ENCODE results near the gene MCOLN1. TPM values are rescaled to one million over a fixed set of nuclear protein-coding genes. Genes with fewer than 3 reads are reported as not detected.

The MCOLN1 gene
- total and polyA plus RNA-seq, 2 experiments from 2014 or later = 15.5 to 55.5 TPM

GRCh38 chr19:7539827-7540425 is 17.5 kb downstream of the MCOLN1 start:
- no peaks in the 10 kb centered on the region for H3K27me3 ChIP-seq
- H2AFZ ChIP-seq = no peak overlapping the region
- no peaks in the 10 kb centered on the region for H3K79me2 ChIP-seq
- H3K4me3 ChIP-seq = no peak overlapping the region
- H3K9me2 ChIP-seq (replicated peaks; ENCODE audit: insufficient read depth) = no peaks in the 10 kb centered on the region
- H3K9me3 ChIP-seq (ENCODE audit: low read depth) = no peaks in the 10 kb centered on the region
- TF ChIP-seq, protein P1, sequence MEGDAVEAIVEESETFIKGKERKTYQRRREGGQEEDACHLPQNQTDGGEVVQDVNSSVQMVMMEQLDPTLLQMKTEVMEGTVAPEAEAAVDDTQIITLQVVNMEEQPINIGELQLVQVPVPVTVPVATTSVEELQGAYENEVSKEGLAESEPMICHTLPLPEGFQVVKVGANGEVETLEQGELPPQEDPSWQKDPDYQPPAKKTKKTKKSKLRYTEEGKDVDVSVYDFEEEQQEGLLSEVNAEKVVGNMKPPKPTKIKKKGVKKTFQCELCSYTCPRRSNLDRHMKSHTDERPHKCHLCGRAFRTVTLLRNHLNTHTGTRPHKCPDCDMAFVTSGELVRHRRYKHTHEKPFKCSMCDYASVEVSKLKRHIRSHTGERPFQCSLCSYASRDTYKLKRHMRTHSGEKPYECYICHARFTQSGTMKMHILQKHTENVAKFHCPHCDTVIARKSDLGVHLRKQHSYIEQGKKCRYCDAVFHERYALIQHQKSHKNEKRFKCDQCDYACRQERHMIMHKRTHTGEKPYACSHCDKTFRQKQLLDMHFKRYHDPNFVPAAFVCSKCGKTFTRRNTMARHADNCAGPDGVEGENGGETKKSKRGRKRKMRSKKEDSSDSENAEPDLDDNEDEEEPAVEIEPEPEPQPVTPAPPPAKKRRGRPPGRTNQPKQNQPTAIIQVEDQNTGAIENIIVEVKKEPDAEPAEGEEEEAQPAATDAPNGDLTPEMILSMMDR (IDR thresholded peaks at IDR 0.05; ENCODE audit: poor library complexity) = no peak
- TF ChIP-seq EZH2phosphoT487 (IDR thresholded peaks at IDR 0.05; ENCODE audit: low read depth, severe bottlenecking, unreplicated experiment) = no peak
- TF ChIP-seq EZH2 (IDR thresholded peaks at IDR 0.05; ENCODE audit: borderline replicate concordance) = no peak
- H4K20me1 ChIP-seq (ENCODE audit: insufficient read depth, poor library complexity, severe bottlenecking) = no peaks in the 10 kb centered on the region
- H3K36me3 ChIP-seq (replicated peaks; ENCODE audit: insufficient read depth, low read depth) = no peaks in the 10 kb centered on the region
- no peak for DNase-seq (ENCODE audit: low spot score)
- no peak overlapping the region for H3K27ac ChIP-seq
- 97% methylated on average over 25 of the region's 28 CpGs for WGBS (ENCODE audit: low lambda C conversion rate, missing lambda C conversion rate)
- no peaks in the 10 kb centered on the region for H3K4me1 ChIP-seq (ENCODE audit: insufficient read depth)
- no peak overlapping the region for H3K4me2 ChIP-seq

- no peaks in the 10 kb centered on the region for H3K27me3 ChIP-seq
- H3K36me3 ChIP-seq (replicated peaks; ENCODE audit: insufficient read depth, low read depth) = no peaks in the 10 kb centered on the region
- no peak overlapping the region for H3K4me3 ChIP-seq
- no peak overlapping the region for H2AFZ ChIP-seq
- H3K79me2 ChIP-seq = no peaks in the 10 kb centered on the region
- H3K4me1 ChIP-seq (ENCODE audit: insufficient read depth) = no peaks in the 10 kb centered on the region
- no peaks in the 10 kb centered on the region for H4K20me1 ChIP-seq (ENCODE audit: insufficient read depth, poor library complexity, severe bottlenecking)
- TF ChIP-seq, protein P1 (IDR thresholded peaks at IDR 0.05; ENCODE audit: poor library complexity) = no peak
- no peak for TF ChIP-seq EZH2 (IDR thresholded peaks at IDR 0.05; ENCODE audit: borderline replicate concordance)
- TF ChIP-seq EZH2phosphoT487 (IDR thresholded peaks at IDR 0.05; ENCODE audit: low read depth, severe bottlenecking, unreplicated experiment) = no peak
- no peak for DNase-seq (ENCODE audit: low spot score)
- H3K9me2 ChIP-seq (replicated peaks; ENCODE audit: insufficient read depth) = no peaks in the 10 kb centered on the region
- H3K9me3 ChIP-seq (ENCODE audit: low read depth) = no peaks in the 10 kb centered on the region
- H3K4me2 ChIP-seq = no peak overlapping the region
- H3K27ac ChIP-seq = no peak overlapping the region
- 92% methylated on average over 26 of the region's 39 CpGs for WGBS (ENCODE audit: low lambda C conversion rate, missing lambda C conversion rate)
Observed at GRCh38 chr19:7540761-7541474, 18.5 kb downstream of the MCOLN1 start.

DNA sequence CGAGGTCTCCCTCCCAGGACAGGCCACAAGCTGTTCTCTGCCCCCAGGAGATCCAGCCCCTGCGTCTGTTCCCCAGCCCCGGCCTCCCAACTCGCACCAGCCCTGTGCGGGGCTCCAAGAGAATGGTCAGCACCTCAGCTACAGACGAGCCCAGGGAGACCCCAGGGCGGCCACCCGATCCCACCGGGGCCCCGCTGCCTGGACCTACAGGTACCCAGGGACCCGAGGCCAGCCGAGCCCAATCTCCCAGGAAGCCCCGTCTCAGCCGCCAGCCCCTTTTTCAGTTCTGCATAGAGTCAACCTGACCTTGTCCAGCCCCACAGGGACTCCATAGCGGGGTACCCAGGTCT is 19.0 kb downstream of the MCOLN1 start:
- WGBS (ENCODE audit: low lambda C conversion rate, missing lambda C conversion rate) = 96% methylated on average over 15 of the region's 15 CpGs

More for the DNA sequence above, 19.0 kb downstream of the MCOLN1 start:
- no peaks in the 10 kb centered on the region for H3K79me2 ChIP-seq
- no peaks in the 10 kb centered on the region for H3K9me2 ChIP-seq (replicated peaks; ENCODE audit: insufficient read depth)
- no peak for DNase-seq (ENCODE audit: low spot score)
- no peaks in the 10 kb centered on the region for H3K27me3 ChIP-seq
- H3K4me3 ChIP-seq = no peak overlapping the region
- no peak overlapping the region for H3K4me2 ChIP-seq
- no peaks in the 10 kb centered on the region for H3K36me3 ChIP-seq (replicated peaks; ENCODE audit: insufficient read depth, low read depth)
- no peak overlapping the region for H2AFZ ChIP-seq
- H3K4me1 ChIP-seq (ENCODE audit: insufficient read depth) = no peaks in the 10 kb centered on the region
- H3K9me3 ChIP-seq (ENCODE audit: low read depth) = no peaks in the 10 kb centered on the region
- H3K27ac ChIP-seq = no peak overlapping the region
- TF ChIP-seq, protein P1 (IDR thresholded peaks at IDR 0.05; ENCODE audit: poor library complexity) = no peak
- TF ChIP-seq EZH2phosphoT487 (IDR thresholded peaks at IDR 0.05; ENCODE audit: low read depth, severe bottlenecking, unreplicated experiment) (no peak), EZH2 (IDR thresholded peaks at IDR 0.05; ENCODE audit: borderline replicate concordance) (no peak)
- no peaks in the 10 kb centered on the region for H4K20me1 ChIP-seq (ENCODE audit: insufficient read depth, poor library complexity, severe bottlenecking)

Data from hepatocyte (in vitro differentiated cells).